H1 (cell line): ENCODE data around the gene SERPINA1. TPM values are rescaled to one million over a fixed set of nuclear protein-coding genes. Genes with fewer than 3 reads are reported as not detected.

Experiments used
- CTCF ChIA-PET: fragments of 300-600 bp; sonication (Branson Sonifier 250); formaldehyde crosslinking; loops from one replicate; lab custom pipeline; 2021; ENCODE audit not compliant: partially characterized antibody; lab: Charles Lee
- POLR2A ChIA-PET: fragments of 300-600 bp; sonication (Branson Sonifier 250); formaldehyde crosslinking; loops from one replicate; lab custom pipeline; 2021; ENCODE audit warnings: inconsistent platforms; ENCODE audit not compliant: partially characterized antibody; lab: Charles Lee
- DNase-seq, 2 experiments: peaks; one replicate each; pipeline versions ENCODE4 v3.0.0 to v3.0.0-alpha.2; 2010 to 2022; ENCODE audit warnings: low spot score in 2 of 2, low read depth in 1 of 2, mixed read lengths in 1 of 2
- FAIRE-seq: peaks from 2 replicates; lab custom pipeline; 2011; peaks lifted over from hg19 to GRCh38; lab: Jason Lieb, UNC
- H2AFZ ChIP-seq: 2 replicates; pipeline ENCODE4 v1.8.1; 2012; ENCODE audit warnings: low read length, inconsistent platforms
- H2AK5ac ChIP-seq: 2 replicates; pipeline ENCODE4 v1.6.1; 2013; ENCODE audit warnings: low read depth, low read length
- H2BK120ac ChIP-seq: replicated peaks from 2 replicates; pipeline ENCODE3; 2013; ENCODE audit warnings: low read depth, low read length, inconsistent platforms
- H2BK12ac ChIP-seq: 2 replicates; pipeline ENCODE4 v1.6.1; 2013; ENCODE audit warnings: low read depth, low read length
- H2BK15ac ChIP-seq: 2 replicates; pipeline ENCODE4 v1.6.1; 2013; ENCODE audit warnings: low read length
- H2BK20ac ChIP-seq: 2 replicates; pipeline ENCODE4 v1.6.1; 2013; ENCODE audit warnings: low read length
- H2BK5ac ChIP-seq: 2 replicates; pipeline ENCODE4 v1.6.1; 2013; ENCODE audit warnings: low read depth, low read length
- H3K14ac ChIP-seq: 2 replicates; pipeline ENCODE4 v1.6.1; 2013; ENCODE audit warnings: inconsistent platforms; ENCODE audit not compliant: insufficient read length
- H3K18ac ChIP-seq: 2 replicates; pipeline ENCODE4 v1.6.1; 2013; ENCODE audit warnings: low read length; ENCODE audit errors: extremely low read depth
- H3K23ac ChIP-seq: 2 replicates; pipeline ENCODE4 v1.6.1; 2013; ENCODE audit warnings: inconsistent platforms; ENCODE audit not compliant: insufficient read length
- H3K23me2 ChIP-seq: 2 replicates; pipeline ENCODE4 v1.6.1; 2013; ENCODE audit warnings: low read depth, low read length
- H3K27ac ChIP-seq: 2 replicates; pipeline ENCODE4 v1.6.1; 2011; ENCODE audit warnings: low read depth, low read length, inconsistent platforms
- H3K27me3 ChIP-seq, 4 experiments: replicated peaks in 1 of 4; 1 replicate in 1 of 4; 2 replicates in 3 of 4; pipeline versions ENCODE4 v1.6.1 to v1.8.1; 2011 to 2013; ENCODE audit warnings: low read length in 3 of 4, mild to moderate bottlenecking in 3 of 4, inconsistent platforms in 2 of 4, mixed read lengths in 2 of 4, moderate library complexity in 1 of 4; ENCODE audit not compliant: control insufficient read depth in 3 of 4, insufficient read depth in 3 of 4; ENCODE audit errors: extremely low read depth in 1 of 4
- H3K36me3 ChIP-seq, 4 experiments: 2 replicates each; pipeline versions ENCODE4 v1.6.1 to v1.8.1; 2011 to 2013; ENCODE audit warnings: mild to moderate bottlenecking in 4 of 4, low read length in 3 of 4, moderate library complexity in 2 of 4, control low read depth in 1 of 4, inconsistent platforms in 1 of 4; ENCODE audit not compliant: insufficient read depth in 4 of 4, control insufficient read depth in 2 of 4
- H3K4ac ChIP-seq: replicated peaks from 2 replicates; pipeline ENCODE3; 2013; ENCODE audit warnings: low read length, low read depth, mixed read lengths, inconsistent platforms; ENCODE audit not compliant: insufficient read length
- H3K4me1 ChIP-seq, 4 experiments: replicated peaks in 1 of 4; 1 replicate in 1 of 4; 2 replicates in 3 of 4; pipeline versions ENCODE4 v1.6.1 to v1.8.1; 2011 to 2013; ENCODE audit warnings: low read length in 3 of 4, inconsistent platforms in 2 of 4, mixed read lengths in 1 of 4; ENCODE audit not compliant: insufficient read depth in 4 of 4, control insufficient read depth in 3 of 4
- H3K4me2 ChIP-seq, 2 experiments: 2 replicates each; pipeline versions ENCODE4 v1.6.1 to v1.8.1; 2011 to 2013; ENCODE audit warnings: low read depth in 2 of 2, low read length in 2 of 2, control low read depth in 1 of 2, inconsistent platforms in 1 of 2, mild to moderate bottlenecking in 1 of 2; ENCODE audit not compliant: insufficient read depth in 1 of 2
- H3K4me3 ChIP-seq, 4 experiments: fragments of 200-600, 300-600 bp in 1 of 4; sonication (generic), shearing (Covaris generic), sonication (Bioruptor Twin) in 1 of 4; 2 replicates each; pipeline versions ENCODE4 v1.5.1 to v1.8.1; 2011 to 2016; ENCODE audit warnings: low read length in 4 of 4, low read depth in 3 of 4, control low read depth in 2 of 4, inconsistent platforms in 2 of 4, mild to moderate bottlenecking in 2 of 4, mixed read lengths in 1 of 4, moderate library complexity in 1 of 4; ENCODE audit not compliant: insufficient read depth in 2 of 4; ENCODE audit errors: extremely low read depth in 1 of 4
- H3K56ac ChIP-seq: replicated peaks from 2 replicates; pipeline ENCODE3; 2013; ENCODE audit warnings: low read depth, mild to moderate bottlenecking, mixed read lengths, low read length, inconsistent platforms; ENCODE audit not compliant: insufficient read length
- H3K79me1 ChIP-seq: 2 replicates; pipeline ENCODE4 v1.6.1; 2013; ENCODE audit warnings: low read depth, low read length, control low read depth
- H3K79me2 ChIP-seq, 2 experiments: 2 replicates each; pipeline versions ENCODE4 v1.6.1 to v1.8.1; 2012 to 2013; ENCODE audit warnings: low read length in 2 of 2, mild to moderate bottlenecking in 2 of 2, inconsistent platforms in 1 of 2; ENCODE audit not compliant: insufficient read depth in 2 of 2, control insufficient read depth in 1 of 2
- H3K9ac ChIP-seq, 4 experiments: replicated peaks in 1 of 4; 1 replicate in 1 of 4; 2 replicates in 3 of 4; pipeline versions ENCODE4 v1.6.1 to v1.8.1; 2011 to 2013; ENCODE audit warnings: low read depth in 3 of 4, low read length in 3 of 4, control low read depth in 2 of 4, mild to moderate bottlenecking in 2 of 4, moderate library complexity in 2 of 4, inconsistent platforms in 1 of 4; ENCODE audit errors: extremely low read depth in 1 of 4
- H3K9me3 ChIP-seq, 2 experiments: 2 replicates each; pipeline versions ENCODE4 v1.6.1 to v1.8.1; 2012 to 2013; ENCODE audit warnings: mild to moderate bottlenecking in 2 of 2, moderate library complexity in 2 of 2, control low read depth in 1 of 2, inconsistent platforms in 1 of 2, low read depth in 1 of 2, low read length in 1 of 2, mixed read lengths in 1 of 2; ENCODE audit not compliant: insufficient read depth in 2 of 2
- H4K20me1 ChIP-seq, 2 experiments: replicated peaks in 1 of 2; 2 replicates each; pipeline versions ENCODE3 to v1.8.1; 2011 to 2013; ENCODE audit warnings: inconsistent platforms in 2 of 2, low read length in 2 of 2, mild to moderate bottlenecking in 1 of 2; ENCODE audit not compliant: insufficient read depth in 2 of 2, control insufficient read depth in 1 of 2
- H4K5ac ChIP-seq: 2 replicates; pipeline ENCODE4 v1.6.1; 2013; ENCODE audit warnings: low read length, low read depth, mixed read lengths, inconsistent platforms; ENCODE audit not compliant: insufficient read length
- H4K8ac ChIP-seq: 2 replicates; pipeline ENCODE4 v1.8.0; 2013; ENCODE audit warnings: mild to moderate bottlenecking, moderate library complexity, low read length, inconsistent platforms; ENCODE audit not compliant: insufficient read depth; ENCODE audit errors: extremely low read depth
- H4K91ac ChIP-seq: replicated peaks from 2 replicates; pipeline ENCODE3; 2013; ENCODE audit warnings: low read length, mixed read lengths, inconsistent platforms; ENCODE audit not compliant: insufficient read length
- CHD1 ChIP-seq: IDR thresholded peaks from 2 replicates; pipeline ENCODE4 v1.6.1; 2012; ENCODE audit warnings: low read depth, low read length, improper control_type of control experiment
- GABPA ChIP-seq: IDR thresholded peaks from 2 replicates; pipeline ENCODE4 v1.6.1; 2011; ENCODE audit warnings: mild to moderate bottlenecking, low read length, moderate library complexity, borderline replicate concordance; ENCODE audit not compliant: insufficient read depth
- JUND ChIP-seq: IDR thresholded peaks from 2 replicates; pipeline ENCODE4 v1.6.1; 2011; ENCODE audit warnings: mild to moderate bottlenecking, improper control_type of control experiment, low read length
- KDM4A ChIP-seq: IDR thresholded peaks from one replicate; pipeline ENCODE4 v1.7.1; 2012; ENCODE audit warnings: low read depth, mild to moderate bottlenecking, moderate library complexity, low read length, inconsistent platforms; ENCODE audit not compliant: severe bottlenecking
- SIN3A ChIP-seq, 2 experiments: IDR thresholded peaks in 1 of 2; conservative IDR thresholded peaks in 1 of 2; 2 replicates each; pipeline ENCODE4 v1.6.1; 2011 to 2012; ENCODE audit warnings: low read length in 2 of 2, improper control_type of control experiment in 1 of 2, low read depth in 1 of 2, mild to moderate bottlenecking in 1 of 2
- TCF12 ChIP-seq: IDR thresholded peaks from 2 replicates; pipeline ENCODE4 v1.6.1; 2011; ENCODE audit warnings: low read depth, mild to moderate bottlenecking, low read length
- WGBS, 2 experiments: shearing (Covaris generic) in 1 of 2; methylation state at CpG; one replicate each; pipeline versions ENCODE4 v1.1.6 to v1.1.7; 2013 to 2015; ENCODE audit warnings: low lambda C conversion rate in 2 of 2, mixed read lengths in 2 of 2, inconsistent platforms in 1 of 2, low coverage in 1 of 2, missing lambda C conversion rate in 1 of 2; ENCODE audit not compliant: insufficient replicate concordance in 2 of 2, insufficient coverage in 1 of 2, insufficient read length in 1 of 2; ENCODE audit errors: extremely low coverage in 1 of 2, missing lambda C conversion rate in 1 of 2; 5-methylcytosine and 5-hydroxymethylcytosine counted together
- polyA plus RNA-seq, 7 experiments: library from polyadenylated mRNA; depleted of rRNA in 3 of 7; stranded (reverse) in 5 of 7; unstranded in 2 of 7; fragments of >200 nt in 5 of 7; fragments of 200-250 nt in 2 of 7; gene quantifications; 1 replicate in 5 of 7; 2 replicates in 1 of 7; 4 replicates in 1 of 7; pipeline versions ENCODE4 v1.2.1 to v1.2.3, GENCODE V29; 2011 to 2013; ENCODE audit warnings: missing spikeins in 2 of 7, mixed read lengths in 2 of 7
- total RNA-seq: library from RNA; stranded (reverse); fragmentation: NEBNext Ultra II Directional; extraction: Animal tissue kit (Norgen Biotek cat#: 25700); gene quantifications from 2 replicates; pipeline ENCODE4 v1.2.1, GENCODE V29; 2021
- TF ChIP-seq, protein P1 (sequence below): IDR thresholded peaks from 2 replicates; pipeline ENCODE4 v1.6.1; 2011; ENCODE audit warnings: low read length, improper control_type of control experiment
- TF ChIP-seq, protein P2 (sequence below), 3 experiments: IDR thresholded peaks; 1 replicate in 2 of 3; 2 replicates in 1 of 3; pipeline versions ENCODE4 v1.5.1 to v1.6.1; 2011; ENCODE audit warnings: low read length in 3 of 3, mild to moderate bottlenecking in 3 of 3, inconsistent platforms in 2 of 3, low read depth in 1 of 3, moderate library complexity in 1 of 3; ENCODE audit not compliant: insufficient read depth in 1 of 3; ENCODE audit errors: control extremely low read depth in 1 of 3

Gene SERPINA1
- total and polyA plus RNA-seq, 2 of the 8 experiments (the other 6 are each of a cell fraction or from before 2014, with no cell fraction given), result 0.08 TPM; not detected in 1

DNA sequence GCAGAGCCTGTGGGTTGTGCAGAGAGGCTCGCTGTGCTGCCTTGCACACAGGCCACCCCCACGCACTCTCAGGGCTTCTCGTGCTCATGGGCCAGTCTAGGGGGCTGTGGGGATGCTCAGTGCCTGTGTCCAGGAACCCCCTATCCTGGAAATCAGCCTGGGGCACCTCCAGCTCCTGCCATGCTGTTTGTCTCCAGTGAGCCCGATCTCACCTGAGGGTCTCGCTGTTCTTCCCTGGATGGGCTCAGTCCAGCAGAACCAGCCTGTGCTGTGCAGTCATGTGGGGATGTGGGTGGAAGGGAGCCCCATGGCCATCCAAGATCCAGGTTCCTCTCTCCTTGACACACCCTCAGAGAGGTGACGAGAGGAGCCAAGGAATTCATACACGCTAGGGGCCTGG, 26.7 kb downstream of the SERPINA1 start:
- no peak overlapping the region for H2BK20ac ChIP-seq
- H3K23me2 ChIP-seq, result peaks cover 7% of the 10 kb centered on the region; the same call in 1 of the 2 replicates
- no peaks in the 10 kb centered on the region for H3K79me1 ChIP-seq
- H3K4me1 ChIP-seq, result peaks cover 0 to 4% (median 1%) of the 10 kb centered on the region in 4 experiments; a peak in 4 of 7 replicates
- no peak overlapping the region for H3K23ac ChIP-seq
- no peak overlapping the region for H3K4me3 ChIP-seq
- FAIRE-seq, result no peak
- no peak overlapping the region for H3K9ac ChIP-seq
- H3K9me3 ChIP-seq, result no peaks in the 10 kb centered on the region
- no peaks in the 10 kb centered on the region for H3K27me3 ChIP-seq
- H3K56ac ChIP-seq, result no peak overlapping the region
- no peak for TF ChIP-seq CHD1
- TF ChIP-seq KDM4A, result no peak
- no peak for TF ChIP-seq SIN3A (conservative IDR thresholded peaks at IDR 0.05 in 1 of 2, IDR thresholded peaks at IDR 0.05 in 1 of 2; ENCODE audit: low read depth in 1 of 2, low read length in 2 of 2)
- TF ChIP-seq GABPA, result no peak
- no peak for TF ChIP-seq TCF12
- TF ChIP-seq, protein P1, sequence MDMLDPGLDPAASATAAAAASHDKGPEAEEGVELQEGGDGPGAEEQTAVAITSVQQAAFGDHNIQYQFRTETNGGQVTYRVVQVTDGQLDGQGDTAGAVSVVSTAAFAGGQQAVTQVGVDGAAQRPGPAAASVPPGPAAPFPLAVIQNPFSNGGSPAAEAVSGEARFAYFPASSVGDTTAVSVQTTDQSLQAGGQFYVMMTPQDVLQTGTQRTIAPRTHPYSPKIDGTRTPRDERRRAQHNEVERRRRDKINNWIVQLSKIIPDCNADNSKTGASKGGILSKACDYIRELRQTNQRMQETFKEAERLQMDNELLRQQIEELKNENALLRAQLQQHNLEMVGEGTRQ, result no peak
- TF ChIP-seq, protein P2, sequence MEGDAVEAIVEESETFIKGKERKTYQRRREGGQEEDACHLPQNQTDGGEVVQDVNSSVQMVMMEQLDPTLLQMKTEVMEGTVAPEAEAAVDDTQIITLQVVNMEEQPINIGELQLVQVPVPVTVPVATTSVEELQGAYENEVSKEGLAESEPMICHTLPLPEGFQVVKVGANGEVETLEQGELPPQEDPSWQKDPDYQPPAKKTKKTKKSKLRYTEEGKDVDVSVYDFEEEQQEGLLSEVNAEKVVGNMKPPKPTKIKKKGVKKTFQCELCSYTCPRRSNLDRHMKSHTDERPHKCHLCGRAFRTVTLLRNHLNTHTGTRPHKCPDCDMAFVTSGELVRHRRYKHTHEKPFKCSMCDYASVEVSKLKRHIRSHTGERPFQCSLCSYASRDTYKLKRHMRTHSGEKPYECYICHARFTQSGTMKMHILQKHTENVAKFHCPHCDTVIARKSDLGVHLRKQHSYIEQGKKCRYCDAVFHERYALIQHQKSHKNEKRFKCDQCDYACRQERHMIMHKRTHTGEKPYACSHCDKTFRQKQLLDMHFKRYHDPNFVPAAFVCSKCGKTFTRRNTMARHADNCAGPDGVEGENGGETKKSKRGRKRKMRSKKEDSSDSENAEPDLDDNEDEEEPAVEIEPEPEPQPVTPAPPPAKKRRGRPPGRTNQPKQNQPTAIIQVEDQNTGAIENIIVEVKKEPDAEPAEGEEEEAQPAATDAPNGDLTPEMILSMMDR (IDR thresholded peaks at IDR 0.05; ENCODE audit: control extremely low read depth in 1 of 3, insufficient read depth in 1 of 3, low read depth in 1 of 3, low read length in 3 of 3), result no peak
- TF ChIP-seq JUND, result no peak
- H2AK5ac ChIP-seq, result no peak overlapping the region
- H3K14ac ChIP-seq, result no peak overlapping the region
- H3K4me2 ChIP-seq, result no peak overlapping the region
- H3K4ac ChIP-seq, result no peak overlapping the region
- no peak overlapping the region for H4K5ac ChIP-seq
- no peak overlapping the region for H2BK120ac ChIP-seq
- no peak overlapping the region for H4K8ac ChIP-seq
- CTCF ChIA-PET, result interaction anchor here (1.2 to 1.7 kb wide), 4 partner anchors 11 to 50 kb away, joined by 3 to 6 read pairs (median 4); no protein-coding TSS in a partner anchor
- H2BK15ac ChIP-seq, result no peak overlapping the region
- H2AFZ ChIP-seq, result no peak overlapping the region
- no peaks in the 10 kb centered on the region for H4K20me1 ChIP-seq
- POLR2A ChIA-PET, result no interaction called here
- no peak overlapping the region for H3K27ac ChIP-seq
- DNase-seq, result no peak
- H3K36me3 ChIP-seq, result no peaks in the 10 kb centered on the region
- no peak overlapping the region for H2BK5ac ChIP-seq
- WGBS, 2 experiments, result 87% methylated on average over 5 of the region's 7 CpGs; no CpG with 5 or more reads in 1 of the 2 experiments
- no peak overlapping the region for H2BK12ac ChIP-seq
- H3K79me2 ChIP-seq, result peaks cover 0 to 3% of the 10 kb centered on the region in 2 experiments; a peak in 1 of 4 replicates
- H3K18ac ChIP-seq, result no peak overlapping the region; the same call in 1 of the 2 replicates
- H4K91ac ChIP-seq, result no peak overlapping the region
